Neural cell (in vitro differentiated cells): ENCODE data around the gene FANCC. TPM values are rescaled to one million over a fixed set of nuclear protein-coding genes. Genes with fewer than 3 reads are reported as not detected.

Source experiments
- H2AFZ ChIP-seq: fragments of 200-600, 300-800 bp; sonication (generic), shearing (Covaris generic); 2 replicates; pipeline ENCODE4 v1.6.0; 2014; ENCODE audit warnings: low read depth, mild to moderate bottlenecking, antibody characterized with exemption, low read length, moderate library complexity
- H3F3A ChIP-seq: fragments of 200-600 bp; shearing (Covaris generic); 2 replicates; pipeline ENCODE4 v1.6.1; 2016; ENCODE audit warnings: mild to moderate bottlenecking, moderate library complexity, mixed read lengths, antibody characterized with exemption, low read length; ENCODE audit not compliant: insufficient read depth, poor library complexity, severe bottlenecking
- H3K27ac ChIP-seq: fragments of 200-600, 300-800 bp; sonication (generic), shearing (Covaris generic); 2 replicates; pipeline ENCODE4 v1.5.1; 2014; ENCODE audit warnings: mild to moderate bottlenecking, low read length, moderate library complexity
- H3K27me3 ChIP-seq: fragments of 300-800, 200-600 bp; sonication (generic), shearing (Covaris generic); 2 replicates; pipeline ENCODE4 v1.6.0; 2014; ENCODE audit warnings: mild to moderate bottlenecking, low read depth, low read length, moderate library complexity; ENCODE audit not compliant: insufficient read depth
- H3K36me3 ChIP-seq: fragments of 300-800, 200-600 bp; sonication (generic), shearing (Covaris generic); 2 replicates; pipeline ENCODE4 v1.5.1; 2014; ENCODE audit warnings: mild to moderate bottlenecking, antibody characterized with exemption, low read length, moderate library complexity; ENCODE audit not compliant: insufficient read depth
- H3K4me2 ChIP-seq: fragments of 300-800, 200-600 bp; sonication (generic), shearing (Covaris generic); 2 replicates; pipeline ENCODE4 v1.6.0; 2014; ENCODE audit warnings: mild to moderate bottlenecking, low read length
- H3K4me3 ChIP-seq: fragments of 300-800, 200-600 bp; sonication (generic), shearing (Covaris generic); 2 replicates; pipeline ENCODE4 v1.5.1; 2014; ENCODE audit warnings: mild to moderate bottlenecking, low read length, moderate library complexity
- H3K79me2 ChIP-seq: fragments of 200-600 bp; shearing (Covaris generic); replicated peaks from 2 replicates; pipeline ENCODE4 v1.6.0; 2014; ENCODE audit warnings: mild to moderate bottlenecking, low read length, moderate library complexity; ENCODE audit not compliant: insufficient read depth
- H3K9ac ChIP-seq: fragments of 300-800, 200-600 bp; sonication (generic), shearing (Covaris generic); 2 replicates; pipeline ENCODE4 v1.6.1; 2016; ENCODE audit warnings: mild to moderate bottlenecking, low read length, mixed read lengths
- H3K9me2 ChIP-seq: fragments of 200-600 bp; shearing (Covaris generic); 2 replicates; pipeline ENCODE4 v1.6.1; 2016; ENCODE audit warnings: mild to moderate bottlenecking, low read length, mixed read lengths; ENCODE audit not compliant: insufficient read depth
- H3K9me3 ChIP-seq: fragments of 200-600, 300-800 bp; sonication (generic), shearing (Covaris generic); 2 replicates; pipeline ENCODE4 v1.6.1; 2016; ENCODE audit warnings: mild to moderate bottlenecking, mixed run types, low read length, moderate library complexity, mixed read lengths
- H4K20me1 ChIP-seq: fragments of 200-600 bp; shearing (Covaris generic); 2 replicates; pipeline ENCODE4 v1.6.1; 2016; ENCODE audit warnings: mild to moderate bottlenecking, mixed run types; ENCODE audit not compliant: insufficient read depth
- CTCF ChIP-seq: fragments of 450-650 bp; IDR thresholded peaks from 2 replicates; pipeline ENCODE4 v1.5.1; 2014; ENCODE audit warnings: antibody characterized with exemption, mild to moderate bottlenecking, moderate library complexity; ENCODE audit not compliant: poor library complexity, severe bottlenecking
- EP300 ChIP-seq: fragments of 450-650 bp; conservative IDR thresholded peaks from 2 replicates; pipeline ENCODE4 v1.6.1; 2014; ENCODE audit warnings: antibody characterized with exemption, mild to moderate bottlenecking, moderate library complexity; ENCODE audit not compliant: poor library complexity, severe bottlenecking
- EZH2 ChIP-seq: fragments of 200-600, 300-800 bp; shearing (Covaris generic), sonication (generic); IDR thresholded peaks from 2 replicates; pipeline ENCODE4 v1.6.1; 2014; ENCODE audit warnings: antibody characterized with exemption, low read length, borderline replicate concordance, mild to moderate bottlenecking; ENCODE audit not compliant: insufficient read depth, poor library complexity, severe bottlenecking
- MXI1 ChIP-seq: fragments of 450-650 bp; conservative IDR thresholded peaks from 2 replicates; pipeline ENCODE4 v1.6.1; 2014; ENCODE audit warnings: antibody characterized with exemption, mild to moderate bottlenecking; ENCODE audit not compliant: poor library complexity, severe bottlenecking
- POLR2AphosphoS5 ChIP-seq: IDR thresholded peaks from 2 replicates; pipeline ENCODE4 v1.6.1; 2012
- RAD21 ChIP-seq: fragments of 450-650 bp; conservative IDR thresholded peaks from 2 replicates; pipeline ENCODE4 v1.6.1; 2014; ENCODE audit warnings: antibody characterized with exemption, mild to moderate bottlenecking, moderate library complexity
- REST ChIP-seq: IDR thresholded peaks from 2 replicates; pipeline ENCODE4 v1.6.1; 2012; ENCODE audit warnings: borderline replicate concordance
- SMC3 ChIP-seq: fragments of 450-650 bp; conservative IDR thresholded peaks from 2 replicates; pipeline ENCODE4 v1.6.1; 2014; ENCODE audit warnings: antibody characterized with exemption, mild to moderate bottlenecking, moderate library complexity; ENCODE audit not compliant: poor library complexity
- TAF1 ChIP-seq: IDR thresholded peaks from 2 replicates; pipeline ENCODE4 v1.6.1; 2012; ENCODE audit warnings: low read depth
- polyA plus RNA-seq: library from polyadenylated mRNA; depleted of rRNA; stranded (reverse); fragments of >200 nt; gene quantifications from 2 replicates; pipeline ENCODE4 v1.2.3, GENCODE V29; 2014

The FANCC gene
- polyA plus RNA-seq, 1 donor from 2014 or later = 9.7 TPM

DNA sequence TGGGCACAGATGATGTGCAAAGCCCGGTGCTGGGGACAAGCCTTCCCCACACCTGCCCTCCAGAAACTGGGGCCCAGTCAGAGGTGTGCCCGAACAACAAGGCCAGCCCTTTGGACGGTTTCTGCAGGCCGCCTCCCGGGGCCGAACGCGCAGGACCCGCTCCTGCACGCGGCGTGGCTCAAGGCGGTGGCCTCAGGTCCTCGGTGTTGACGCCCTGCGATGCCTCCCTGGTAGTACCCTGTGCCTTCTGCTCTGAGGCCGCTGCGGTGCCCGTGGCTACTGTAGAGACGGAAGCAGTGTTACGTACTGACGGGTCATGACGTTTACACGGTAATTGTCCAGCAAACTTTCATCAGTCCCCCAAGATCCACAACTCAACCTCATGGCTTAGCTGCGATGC, 33.5 kb upstream of the FANCC start:
- Histone ChIP-seq H4K20me1 (no peaks in the 10 kb centered on the region), H3K9ac (no peak overlapping the region), H3K27me3 (peaks cover 21% of the 10 kb centered on the region), H3F3A (no peaks in the 10 kb centered on the region), H3K9me2 (no peaks in the 10 kb centered on the region), H3K4me3 (no peak overlapping the region), H3K79me2 (no peaks in the 10 kb centered on the region), H3K4me2 (no peak overlapping the region), H3K9me3 (peaks cover 22% of the 10 kb centered on the region), H3K27ac (no peak overlapping the region), H3K36me3 (no peaks in the 10 kb centered on the region), H2AFZ (no peak overlapping the region)
- TF ChIP-seq EP300 = no peak
- no peak for TF ChIP-seq TAF1
- no peak for TF ChIP-seq EZH2
- TF ChIP-seq RAD21 = no peak
- no peak for TF ChIP-seq CTCF
- no peak for TF ChIP-seq POLR2AphosphoS5
- TF ChIP-seq REST = no peak
- no peak for TF ChIP-seq SMC3
- no peak for TF ChIP-seq MXI1

DNA sequence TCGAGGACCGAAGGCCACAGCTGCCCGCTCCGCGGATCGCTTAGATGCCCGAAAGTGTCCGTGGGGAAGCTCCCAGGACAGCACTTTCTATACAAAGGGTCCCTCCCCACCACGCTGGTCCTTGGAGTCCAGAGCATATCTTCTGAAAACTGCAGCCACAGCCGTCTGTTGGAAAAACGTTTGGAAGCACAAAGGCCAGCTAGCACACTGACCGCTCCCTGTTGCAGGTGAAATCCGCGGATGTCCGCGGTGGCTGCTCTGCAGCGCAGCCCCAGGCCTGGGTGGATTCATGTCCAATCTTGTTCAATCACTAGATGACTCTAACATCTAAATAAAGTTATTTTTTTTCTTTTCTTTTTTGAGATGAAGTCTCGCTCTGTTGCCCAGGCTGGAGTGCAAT, 32.8 kb upstream of the FANCC start:
- no peaks in the 10 kb centered on the region for H3F3A ChIP-seq
- no peak overlapping the region for H2AFZ ChIP-seq
- TF ChIP-seq EP300 = no peak
- H3K27me3 ChIP-seq = peaks cover 21% of the 10 kb centered on the region
- no peak overlapping the region for H3K9ac ChIP-seq
- H4K20me1 ChIP-seq = no peaks in the 10 kb centered on the region
- H3K79me2 ChIP-seq = no peaks in the 10 kb centered on the region
- no peak overlapping the region for H3K4me2 ChIP-seq
- H3K27ac ChIP-seq = no peak overlapping the region
- peaks cover 22% of the 10 kb centered on the region for H3K9me3 ChIP-seq
- no peak overlapping the region for H3K4me3 ChIP-seq
- H3K36me3 ChIP-seq = no peaks in the 10 kb centered on the region
- H3K9me2 ChIP-seq = no peaks in the 10 kb centered on the region
